Esophagus muscularis mucosa (tissue), 4 donors: ENCODE data around the gene TMEM243. TPM values are rescaled to one million over a fixed set of nuclear protein-coding genes. Genes with fewer than 3 reads are reported as not detected.

Experiments
- DNase-seq: peaks from one replicate; pipeline ENCODE4 v3.0.0-alpha.2; 2017; ENCODE audit errors: extremely low spot score
- H3K27ac ChIP-seq, 4 donors: fragments of 200-600 bp; sonication (generic); replicated peaks in 1 of 4; 1 replicate in 3 of 4; 2 replicates in 1 of 4; pipeline ENCODE4 v1.5.1; 2016 to 2019; ENCODE audit warnings: mild to moderate bottlenecking in 1 of 4
- H3K27me3 ChIP-seq, 4 donors: fragments of 200-600 bp; sonication (generic); one replicate each; pipeline versions ENCODE4 v1.5.1 to v1.6.0; 2016 to 2019
- H3K36me3 ChIP-seq, 4 donors: fragments of 200-600 bp; sonication (generic); one replicate each; pipeline ENCODE4 v1.5.1; 2016 to 2019
- H3K4me1 ChIP-seq, 4 donors: fragments of 200-600 bp; sonication (generic); one replicate each; pipeline ENCODE4 v1.5.1; 2016 to 2019
- H3K4me3 ChIP-seq, 4 donors: fragments of 200-600 bp; sonication (generic); 1 replicate in 2 of 4; 2 replicates in 2 of 4; pipeline ENCODE4 v1.5.1; 2016 to 2019; ENCODE audit warnings: mild to moderate bottlenecking in 4 of 4, moderate library complexity in 1 of 4
- H3K9me3 ChIP-seq, 4 donors: fragments of 200-600 bp; sonication (generic); 1 replicate in 3 of 4; 2 replicates in 1 of 4; pipeline ENCODE4 v1.5.1; 2016 to 2019
- EP300 ChIP-seq: sonication (generic); formaldehyde crosslinking; IDR thresholded peaks from one replicate; pipeline ENCODE4 v1.6.1; 2017; ENCODE audit warnings: antibody characterized with exemption
- POLR2A ChIP-seq: fragments of 450-650 bp; IDR thresholded peaks from one replicate; pipeline ENCODE4 v1.6.1; 2017; ENCODE audit warnings: antibody characterized with exemption, moderate library complexity, mild to moderate bottlenecking, low read depth
- POLR2AphosphoS5 ChIP-seq, 2 donors: sonication (generic); formaldehyde crosslinking; IDR thresholded peaks; one replicate each; pipeline ENCODE4 v1.6.1; 2017; ENCODE audit warnings: antibody characterized with exemption in 2 of 2
- WGBS: methylation state at CpG from one replicate; pipeline ENCODE4 v1.1.5; 2018; 5-methylcytosine and 5-hydroxymethylcytosine counted together
- intact Hi-C: fragments of 100-400 bp; cut with DNase I; formaldehyde crosslinking; loops from one replicate; pipeline ENCODE4 v1.15.1; 2023
- total RNA-seq, 4 donors: library from RNA; depleted of rRNA; stranded (reverse); fragments of >200 nt; gene quantifications; one replicate each; pipeline versions ENCODE4 v1.1.0 to v1.2.1, GENCODE V29; 2016
- TF ChIP-seq, protein P1 (sequence below), 3 experiments: fragments of 200-600 bp in 2 of 3; fragments of 450-650 bp in 1 of 3; sonication (generic) in 2 of 3; IDR thresholded peaks; one replicate each; pipeline ENCODE4 v1.5.1; 2017 to 2019; ENCODE audit warnings: antibody characterized with exemption in 3 of 3, mild to moderate bottlenecking in 2 of 3, moderate library complexity in 1 of 3

TMEM243 gene
- total RNA-seq, 4 donors from 2014 or later: 15.0 to 27.9 (median 19.8) TPM

GRCh38 chr7:87213252-87213651, 6.3 kb downstream of the TMEM243 start:
- no peaks in the 10 kb centered on the region for H3K27me3 ChIP-seq
- DNase-seq: no peak
- intact Hi-C loops: no loop called here
- no peaks in the 10 kb centered on the region for H3K9me3 ChIP-seq
- no peak overlapping the region for H3K27ac ChIP-seq
- WGBS: 100% methylated on average over 1 of the region's 1 CpG
- H3K36me3 ChIP-seq: peaks cover 0 to 5% (median 2%) of the 10 kb centered on the region in 4 donors
- H3K4me1 ChIP-seq: peaks cover 4 to 37% (median 19%) of the 10 kb centered on the region in 4 donors
- TF ChIP-seq EP300: no peak
- TF ChIP-seq, protein P1, sequence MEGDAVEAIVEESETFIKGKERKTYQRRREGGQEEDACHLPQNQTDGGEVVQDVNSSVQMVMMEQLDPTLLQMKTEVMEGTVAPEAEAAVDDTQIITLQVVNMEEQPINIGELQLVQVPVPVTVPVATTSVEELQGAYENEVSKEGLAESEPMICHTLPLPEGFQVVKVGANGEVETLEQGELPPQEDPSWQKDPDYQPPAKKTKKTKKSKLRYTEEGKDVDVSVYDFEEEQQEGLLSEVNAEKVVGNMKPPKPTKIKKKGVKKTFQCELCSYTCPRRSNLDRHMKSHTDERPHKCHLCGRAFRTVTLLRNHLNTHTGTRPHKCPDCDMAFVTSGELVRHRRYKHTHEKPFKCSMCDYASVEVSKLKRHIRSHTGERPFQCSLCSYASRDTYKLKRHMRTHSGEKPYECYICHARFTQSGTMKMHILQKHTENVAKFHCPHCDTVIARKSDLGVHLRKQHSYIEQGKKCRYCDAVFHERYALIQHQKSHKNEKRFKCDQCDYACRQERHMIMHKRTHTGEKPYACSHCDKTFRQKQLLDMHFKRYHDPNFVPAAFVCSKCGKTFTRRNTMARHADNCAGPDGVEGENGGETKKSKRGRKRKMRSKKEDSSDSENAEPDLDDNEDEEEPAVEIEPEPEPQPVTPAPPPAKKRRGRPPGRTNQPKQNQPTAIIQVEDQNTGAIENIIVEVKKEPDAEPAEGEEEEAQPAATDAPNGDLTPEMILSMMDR (IDR thresholded peaks at IDR 0.05): no peak
- no peak for TF ChIP-seq POLR2A
- no peak for TF ChIP-seq POLR2AphosphoS5 (IDR thresholded peaks at IDR 0.05)
- no peak overlapping the region for H3K4me3 ChIP-seq

DNA sequence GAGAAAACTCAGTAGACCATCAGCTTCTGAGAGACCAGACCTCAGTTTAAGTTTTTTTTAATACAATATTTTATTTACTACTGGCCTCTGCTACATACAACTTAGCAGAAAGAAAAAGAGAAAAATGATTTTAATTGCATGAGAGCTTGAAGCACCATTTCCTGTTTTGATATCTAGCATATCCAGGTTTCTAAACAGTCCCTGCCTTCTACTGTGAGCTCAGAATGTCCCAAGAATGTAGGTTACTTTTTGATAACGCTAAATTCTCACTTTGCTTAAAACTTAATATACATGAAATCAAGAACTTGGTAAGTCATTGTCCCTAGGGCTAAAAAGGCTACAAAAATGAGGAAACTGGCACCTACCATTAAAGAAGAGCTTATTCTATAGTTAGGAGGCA, 7.0 kb downstream of the TMEM243 start:
- 90% methylated on average over 1 of the region's 1 CpG for WGBS
- H3K27me3 ChIP-seq: no peaks in the 10 kb centered on the region
- H3K4me1 ChIP-seq: peaks cover 0 to 29% (median 12%) of the 10 kb centered on the region in 4 donors
- no peak overlapping the region for H3K27ac ChIP-seq
- no peaks in the 10 kb centered on the region for H3K9me3 ChIP-seq
- no peak overlapping the region for H3K4me3 ChIP-seq
- intact Hi-C loops: no loop called here
- TF ChIP-seq POLR2AphosphoS5 (IDR thresholded peaks at IDR 0.05) (no peak), POLR2A (no peak), EP300 (no peak)
- TF ChIP-seq, protein P1 (IDR thresholded peaks at IDR 0.05): no peak
- peaks cover 0 to 5% (median 2%) of the 10 kb centered on the region in 4 donors for H3K36me3 ChIP-seq
- no peak for DNase-seq

- DNase-seq: no peak
- 100% methylated on average over 3 of the region's 3 CpGs for WGBS
- Histone ChIP-seq H3K4me3 (no peak overlapping the region), H3K27ac (no peak overlapping the region), H3K36me3 (peaks cover 0 to 5% (median 2%) of the 10 kb centered on the region in 4 donors), H3K27me3 (no peaks in the 10 kb centered on the region), H3K4me1 (peaks cover 0 to 22% (median 2%) of the 10 kb centered on the region in 4 donors), H3K9me3 (peaks cover 0 to 7% (median 3%) of the 10 kb centered on the region in 4 donors)
- TF ChIP-seq EP300: no peak
- TF ChIP-seq, protein P1 (IDR thresholded peaks at IDR 0.05): no peak
- TF ChIP-seq POLR2AphosphoS5 (IDR thresholded peaks at IDR 0.05): no peak
- no peak for TF ChIP-seq POLR2A
- intact Hi-C loops: no loop called here
Measured at GRCh38 chr7:87210506-87210905, 9.0 kb downstream of the TMEM243 start.

DNA sequence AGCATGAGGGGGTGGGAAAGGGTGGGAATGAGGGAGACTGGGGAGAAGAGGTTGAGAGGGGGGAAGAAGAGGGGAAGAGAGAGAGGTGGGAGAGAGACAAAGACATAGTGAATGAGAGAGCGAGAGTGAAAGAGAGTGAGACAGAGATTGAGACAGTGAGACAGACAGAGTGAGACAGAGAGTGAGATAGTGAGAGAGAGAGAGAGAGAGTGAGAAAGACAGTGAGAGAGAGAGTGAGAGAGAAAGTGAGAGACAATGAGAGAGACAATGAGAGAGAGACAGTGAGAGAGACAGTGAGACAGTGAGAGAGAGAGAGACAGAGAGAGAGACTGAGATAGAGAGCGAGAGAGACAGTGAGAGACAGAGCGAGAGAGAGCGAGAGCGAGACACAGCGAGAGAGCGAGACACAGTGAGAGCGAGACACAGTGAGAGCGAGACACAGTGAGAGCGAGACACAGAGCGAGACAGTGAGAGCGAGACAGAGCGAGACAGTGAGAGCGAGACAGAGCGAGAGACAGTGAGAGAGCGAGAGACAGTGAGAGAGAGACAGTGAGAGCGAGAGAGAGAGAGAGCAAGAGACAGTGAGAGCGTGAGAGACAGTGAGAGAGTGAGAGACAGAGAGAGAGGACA, 10.1 kb downstream of the TMEM243 start:
- no peak for TF ChIP-seq EP300
- no peak for TF ChIP-seq POLR2A
- no peak for TF ChIP-seq POLR2AphosphoS5 (IDR thresholded peaks at IDR 0.05)
- TF ChIP-seq, protein P1 (IDR thresholded peaks at IDR 0.05): no peak
- no peak overlapping the region for H3K4me3 ChIP-seq
- H3K9me3 ChIP-seq: peaks cover 0 to 18% (median 10%) of the 10 kb centered on the region in 4 donors
- DNase-seq: no peak
- no peaks in the 10 kb centered on the region for H3K27me3 ChIP-seq
- peaks cover 0 to 5% (median 2%) of the 10 kb centered on the region in 4 donors for H3K36me3 ChIP-seq
- peaks cover 0 to 22% (median 2%) of the 10 kb centered on the region in 4 donors for H3K4me1 ChIP-seq
- WGBS: 90% methylated on average over 18 of the region's 18 CpGs
- no peak overlapping the region for H3K27ac ChIP-seq
- intact Hi-C loops: no loop called here
